Measurements from ENCODE around the gene NAA80.

DNA sequence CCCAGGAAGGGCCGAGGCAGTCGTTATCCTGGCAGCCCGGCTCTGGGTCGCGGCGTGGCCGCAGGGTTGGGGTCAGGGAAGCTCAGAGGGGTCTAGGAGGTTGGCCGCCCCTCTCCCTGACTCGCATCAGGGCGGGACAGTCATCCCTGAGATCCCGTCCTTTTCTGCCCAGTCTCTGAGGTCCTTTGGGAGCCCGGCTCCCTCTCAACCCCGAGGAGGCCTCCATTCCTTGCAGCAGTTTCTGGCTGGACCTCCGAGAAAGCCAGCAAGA is 22.8 kb upstream of the NAA80 start:
- TF ChIP-seq SUZ12 (IDR thresholded peaks at IDR 0.05) (no peak), ARNT (IDR thresholded peaks at IDR 0.05) (no peak), FOXM1 (IDR thresholded peaks at IDR 0.05; ENCODE audit: borderline replicate concordance) (no peak), BHLHE40 (IDR thresholded peaks at IDR 0.05; ENCODE audit: borderline replicate concordance) (no peak), SP1 (IDR thresholded peaks at IDR 0.05) (no peak), CTBP1 (IDR thresholded peaks at IDR 0.05; ENCODE audit: borderline replicate concordance) (no peak), HDGF (IDR thresholded peaks at IDR 0.05; ENCODE audit: borderline replicate concordance) (no peak), TARDBP (IDR thresholded peaks at IDR 0.05) (no peak), FOXA1 (IDR thresholded peaks at IDR 0.05) (no peak), ZNF384 (IDR thresholded peaks at IDR 0.05) (no peak), FOXK2 (IDR thresholded peaks at IDR 0.05) (no peak)
